T-helper 9 cell (primary cell): ENCODE measurements around the gene PFKFB3.
"Not testable (repeated sequence)": the region's sequence is repeated elsewhere in the genome, so short reads cannot be mapped to it uniquely, and the experiment has no call there.

Source experiments
- DNase-seq: peaks from one replicate; pipeline ENCODE4 v3.0.0-alpha.2; 2020

Gene PFKFB3

DNA sequence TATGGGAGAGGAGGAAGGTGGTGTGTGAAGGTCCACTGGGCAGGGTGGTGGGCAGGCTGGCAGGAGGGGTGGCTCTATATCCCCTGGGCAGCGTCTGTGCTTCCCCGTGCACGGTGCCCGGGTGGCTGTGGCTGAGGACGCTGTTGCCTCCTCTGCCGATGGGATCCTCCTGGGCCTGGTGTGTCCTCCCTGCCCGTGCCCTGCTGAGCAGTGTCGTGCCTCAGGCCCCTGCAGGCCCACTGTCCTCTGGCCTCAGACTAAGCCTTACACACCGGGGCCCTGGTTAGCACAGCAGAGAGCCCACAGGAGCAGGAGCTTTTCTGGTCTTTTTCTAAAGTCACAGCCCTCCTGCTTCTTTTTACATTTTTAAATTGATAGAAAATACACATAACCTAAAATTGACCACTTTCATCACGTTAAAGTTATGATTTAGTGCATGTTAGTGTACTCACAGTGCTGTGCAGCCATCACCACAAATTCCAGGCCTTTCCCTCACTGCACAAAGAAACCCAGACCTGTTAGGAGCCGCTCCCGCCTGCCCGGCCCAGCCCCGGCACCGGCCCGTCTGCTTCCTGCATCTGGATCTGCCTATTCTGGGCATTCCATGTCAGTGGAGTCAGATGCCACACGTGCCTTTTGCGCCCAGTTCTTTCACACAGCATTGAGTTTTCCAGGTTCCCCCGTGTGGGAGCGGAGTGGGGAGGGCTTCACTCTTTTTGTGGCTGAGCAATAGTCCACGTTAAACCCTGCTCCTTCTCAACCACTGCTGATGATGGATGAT lies 19.4 kb downstream of the PFKFB3 start:
- no peak for DNase-seq

DNA sequence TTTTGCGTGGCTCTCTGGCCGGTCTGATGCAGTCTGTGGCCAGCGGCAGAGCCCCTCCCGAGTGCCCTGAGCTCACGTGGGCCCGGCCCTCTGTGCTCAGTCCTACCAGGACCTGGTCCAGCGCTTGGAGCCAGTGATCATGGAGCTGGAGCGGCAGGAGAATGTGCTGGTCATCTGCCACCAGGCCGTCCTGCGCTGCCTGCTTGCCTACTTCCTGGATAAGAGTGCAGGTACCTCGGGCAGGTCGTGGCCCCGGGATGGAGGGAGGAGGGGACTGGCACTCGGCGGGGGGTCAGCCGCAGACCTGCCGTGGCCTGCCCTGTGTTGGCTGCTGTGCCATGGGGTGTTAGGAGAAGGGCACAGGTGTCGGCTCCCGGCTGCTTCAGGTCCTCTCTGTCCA lies 20.0 kb downstream of the PFKFB3 start:
- DNase-seq: no peak

DNA sequence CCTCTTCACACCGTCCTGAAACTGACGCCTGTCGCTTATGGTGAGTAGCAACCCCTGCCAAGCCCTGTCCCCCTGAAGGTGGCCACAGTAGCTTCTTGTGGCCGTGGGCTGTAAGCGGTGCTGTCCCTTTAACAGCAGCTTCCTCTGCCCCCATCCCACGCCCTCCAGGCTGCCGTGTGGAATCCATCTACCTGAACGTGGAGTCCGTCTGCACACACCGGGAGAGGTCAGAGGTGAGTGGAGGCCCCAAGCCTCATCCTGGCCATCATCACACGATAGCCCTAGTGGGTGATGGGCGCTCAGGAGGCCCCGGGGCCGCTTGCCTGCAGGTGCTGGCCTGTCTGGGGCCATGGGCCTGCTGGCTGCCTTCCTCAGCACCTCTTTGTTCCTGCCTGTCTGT lies 21.2 kb downstream of the PFKFB3 start:
- DNase-seq: no peak

DNA sequence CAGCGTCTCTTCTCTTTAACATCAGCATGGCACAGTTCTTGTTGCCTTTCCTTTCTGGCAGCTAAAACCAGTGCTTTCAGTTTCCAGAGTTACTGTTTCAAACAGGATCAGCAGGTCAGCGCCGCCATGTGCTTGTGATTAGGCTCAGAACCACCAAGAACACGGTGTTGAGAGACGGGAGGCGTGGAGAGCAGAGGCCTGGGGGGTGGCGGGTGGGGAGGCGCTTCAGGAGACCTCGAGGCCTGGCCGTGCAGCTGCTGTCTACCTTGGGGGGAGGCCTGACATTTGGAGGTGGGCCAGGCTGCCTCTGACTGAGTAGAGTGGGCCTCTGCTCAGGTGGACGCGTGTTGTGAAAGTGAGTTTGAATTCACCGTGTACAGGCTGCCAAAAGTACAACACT lies 22.0 kb downstream of the PFKFB3 start:
- no peak for DNase-seq

DNA sequence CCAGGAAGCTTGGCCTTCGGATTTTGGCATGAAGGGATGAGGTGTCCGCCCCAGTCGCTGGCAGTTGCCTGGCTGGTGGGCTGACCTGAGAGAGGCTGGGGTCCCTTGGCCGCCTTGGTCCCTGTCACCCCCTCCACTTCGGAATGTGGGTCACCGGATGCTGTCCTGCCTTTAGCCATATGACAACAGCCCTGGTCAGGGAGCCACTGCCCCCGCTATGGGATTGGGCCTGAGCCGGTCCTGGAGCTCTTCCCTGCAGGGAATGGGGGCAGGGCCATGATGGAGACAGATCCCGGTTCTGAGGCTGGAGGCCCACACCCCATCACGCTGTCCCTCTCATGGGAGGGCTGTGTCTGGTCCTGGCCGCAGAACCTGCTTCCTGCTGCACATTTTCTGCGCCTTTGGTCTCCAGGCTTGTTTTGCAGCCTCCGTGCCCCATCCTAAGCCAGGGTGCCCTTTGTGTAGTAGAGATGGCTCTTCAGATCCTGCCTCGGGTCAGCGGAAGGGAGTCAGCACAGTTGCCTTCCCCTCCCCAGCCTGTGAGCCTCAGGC lies 22.6 kb downstream of the PFKFB3 start:
- no peak for DNase-seq

DNA sequence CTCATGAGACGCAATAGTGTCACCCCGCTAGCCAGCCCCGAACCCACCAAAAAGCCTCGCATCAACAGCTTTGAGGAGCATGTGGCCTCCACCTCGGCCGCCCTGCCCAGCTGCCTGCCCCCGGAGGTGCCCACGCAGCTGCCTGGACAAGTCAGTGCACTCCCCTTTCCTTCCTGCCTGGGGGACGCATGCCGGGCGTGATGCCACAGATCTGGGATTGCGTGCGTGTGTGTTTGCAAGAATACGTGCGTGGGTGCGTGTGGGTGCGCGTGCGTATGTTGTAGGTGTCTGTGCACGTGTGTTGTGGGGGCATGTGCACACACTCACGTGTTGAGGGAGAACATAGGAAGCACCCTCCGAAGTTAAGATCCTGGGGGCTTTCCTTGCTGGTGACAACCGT lies 23.5 kb downstream of the PFKFB3 start:
- DNase-seq: no peak

DNA sequence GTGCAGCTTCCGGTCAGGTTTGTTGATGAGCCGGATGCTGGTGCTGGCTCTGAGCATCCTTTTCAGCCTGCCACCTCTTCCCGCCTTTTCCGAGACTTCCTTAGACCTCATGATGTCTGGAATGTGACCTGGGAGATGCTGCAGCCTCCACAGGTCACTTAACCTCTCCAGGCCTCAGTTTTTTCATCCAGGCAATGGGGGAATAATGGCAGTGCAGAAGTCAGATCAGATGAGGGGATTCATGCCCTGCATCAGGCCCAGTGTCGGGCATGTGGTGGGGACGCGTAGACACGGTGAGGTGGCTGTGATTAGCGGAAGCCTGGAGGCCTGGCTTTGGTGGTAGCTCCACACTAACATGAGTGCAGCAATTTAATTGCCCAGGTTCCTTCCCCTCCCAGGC lies 24.6 kb downstream of the PFKFB3 start:
- no peak for DNase-seq

DNA sequence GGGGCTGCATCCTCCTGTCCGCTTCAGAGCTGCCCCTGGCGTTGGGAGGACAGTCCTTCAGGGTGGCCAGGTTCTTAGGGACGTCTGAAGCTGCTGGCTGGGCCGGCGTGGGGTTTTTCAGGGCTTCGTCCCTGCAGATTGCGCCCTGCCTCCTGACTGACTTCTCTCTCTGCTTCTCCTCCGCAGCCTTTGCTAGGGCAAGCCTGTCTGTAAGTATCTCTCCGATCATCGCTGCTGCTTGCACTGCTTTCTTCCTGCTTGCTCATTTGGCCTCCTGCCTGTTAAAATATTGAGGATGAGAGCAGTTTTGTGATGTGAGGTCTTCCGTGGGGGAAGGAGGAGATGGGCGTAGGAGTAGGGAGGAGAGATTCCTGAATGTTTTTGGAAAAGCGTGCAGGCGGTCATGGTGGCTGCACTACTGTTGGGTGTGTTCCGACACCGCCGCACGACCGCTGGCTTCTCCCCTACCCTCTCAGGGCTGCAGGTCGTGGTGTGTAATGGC lies 25.3 kb downstream of the PFKFB3 start:
- no peak for DNase-seq

DNA sequence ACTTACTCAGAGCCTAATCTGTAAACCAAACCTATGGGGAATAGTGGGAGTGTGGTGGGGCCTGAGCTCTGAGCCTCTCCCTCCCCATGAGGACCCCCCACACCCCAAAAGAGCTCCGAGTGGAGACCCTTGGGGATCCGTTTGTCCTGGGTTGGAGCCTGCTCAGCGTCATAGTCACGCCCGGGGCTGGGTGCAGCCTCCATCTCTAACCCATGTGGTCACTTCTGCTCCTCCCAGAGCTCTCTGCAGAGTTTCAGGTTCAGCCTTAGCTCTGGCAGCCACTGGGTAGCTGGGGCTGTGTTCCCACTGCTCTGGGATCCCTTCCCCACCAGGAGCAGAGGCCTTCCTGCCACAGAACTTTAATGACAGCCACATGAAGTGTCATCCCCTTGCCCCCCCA lies 25.9 kb downstream of the PFKFB3 start:
- DNase-seq: no peak

DNA sequence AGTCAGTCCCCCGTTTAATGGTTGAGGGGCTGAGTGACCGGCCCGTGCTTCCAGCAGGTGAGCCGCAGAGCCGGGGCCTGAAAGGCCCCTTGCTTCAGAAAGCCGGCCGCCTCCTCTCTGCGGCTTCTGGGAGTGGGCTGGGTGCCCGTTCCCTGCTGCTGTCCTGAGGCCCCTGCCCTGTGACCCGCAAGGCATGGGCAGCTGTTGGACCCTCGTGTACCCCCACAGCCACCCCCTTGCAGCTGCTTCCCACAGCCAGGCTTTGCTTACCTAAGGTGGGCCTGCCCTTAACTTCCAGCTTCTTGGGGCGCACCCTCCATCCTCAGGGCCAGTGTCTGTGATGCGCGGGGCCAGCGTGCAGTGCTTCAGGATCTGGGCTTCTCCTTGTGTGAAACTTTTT lies 26.6 kb downstream of the PFKFB3 start:
- no peak for DNase-seq

DNA sequence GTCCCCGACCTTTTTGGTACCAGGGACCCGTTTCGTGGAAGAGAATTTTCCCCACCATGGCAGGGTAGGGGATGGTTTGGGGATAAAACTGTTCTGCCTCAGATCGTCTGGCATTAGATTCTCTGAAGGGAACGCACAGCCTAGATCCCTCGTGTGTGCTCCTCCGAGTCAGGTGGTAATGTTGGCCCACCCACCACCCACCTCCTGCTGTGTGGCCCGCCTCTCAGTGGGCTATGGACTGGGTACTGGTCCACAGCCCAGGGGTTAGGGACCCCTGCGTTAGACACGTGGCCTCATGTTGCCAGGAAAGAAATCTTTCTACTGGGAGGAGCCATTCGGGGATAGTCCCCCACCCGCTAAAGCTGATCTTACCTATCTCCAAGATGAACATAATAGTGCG lies 27.0 kb downstream of the PFKFB3 start:
- DNase-seq: no peak

DNA sequence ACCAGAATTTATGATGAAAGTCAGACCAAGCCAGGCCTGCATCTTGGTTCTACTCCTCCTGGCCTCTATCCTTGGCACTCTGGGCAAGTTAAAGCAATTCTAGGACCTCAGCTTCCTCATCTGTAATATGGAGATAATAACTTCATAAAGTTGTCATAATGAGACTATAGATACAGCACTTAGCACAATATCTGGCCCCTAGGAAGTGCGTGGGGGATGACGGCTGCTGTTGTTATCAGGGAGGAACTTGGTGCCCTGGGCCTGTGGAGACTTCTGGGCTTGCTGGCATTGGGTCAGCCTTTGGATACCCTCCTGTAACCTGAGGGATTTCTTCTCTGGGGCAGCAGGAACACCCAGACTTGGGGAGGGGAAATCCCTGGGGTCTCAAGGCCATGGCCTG lies 27.6 kb downstream of the PFKFB3 start:
- DNase-seq: no peak

DNA sequence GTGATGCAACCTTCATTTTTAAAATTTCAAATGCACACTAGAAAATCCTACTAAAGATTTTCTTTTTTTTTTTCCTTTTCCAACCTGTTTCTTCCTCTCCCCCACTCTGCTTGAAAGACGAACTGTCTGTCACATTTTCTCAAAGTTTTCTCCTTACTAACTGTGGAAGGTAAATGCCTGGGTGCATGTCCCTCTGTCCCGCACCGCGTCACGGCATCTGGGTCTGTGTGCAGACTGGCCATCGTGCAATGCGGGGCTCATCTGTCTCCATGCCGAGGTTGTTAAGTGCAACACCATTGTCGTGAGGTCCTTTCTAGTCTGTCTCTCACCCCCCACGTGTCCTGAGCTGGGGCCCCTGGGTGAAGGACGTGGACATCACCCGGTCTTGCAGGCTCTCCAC lies 28.4 kb downstream of the PFKFB3 start:
- no peak for DNase-seq

DNA sequence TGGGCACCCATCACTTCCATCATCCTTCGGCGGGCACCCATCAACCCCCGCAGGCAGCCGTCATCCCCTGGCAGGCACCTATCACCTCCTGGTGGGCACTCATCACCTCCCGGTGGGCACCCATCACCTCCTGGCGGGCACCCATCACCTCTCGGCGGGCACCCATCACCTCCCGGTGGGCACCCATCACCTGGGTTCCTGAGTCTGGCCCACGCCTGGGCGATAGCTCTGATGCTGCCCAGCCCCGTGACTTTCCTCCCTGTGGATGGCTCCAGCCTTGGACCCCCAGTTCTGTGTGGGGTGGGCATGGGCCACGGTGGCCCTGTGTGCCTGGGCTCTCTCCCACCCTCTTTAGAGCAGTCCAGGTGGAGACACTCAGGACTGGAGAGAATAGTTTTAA lies 29.0 kb downstream of the PFKFB3 start:
- no peak for DNase-seq

DNA sequence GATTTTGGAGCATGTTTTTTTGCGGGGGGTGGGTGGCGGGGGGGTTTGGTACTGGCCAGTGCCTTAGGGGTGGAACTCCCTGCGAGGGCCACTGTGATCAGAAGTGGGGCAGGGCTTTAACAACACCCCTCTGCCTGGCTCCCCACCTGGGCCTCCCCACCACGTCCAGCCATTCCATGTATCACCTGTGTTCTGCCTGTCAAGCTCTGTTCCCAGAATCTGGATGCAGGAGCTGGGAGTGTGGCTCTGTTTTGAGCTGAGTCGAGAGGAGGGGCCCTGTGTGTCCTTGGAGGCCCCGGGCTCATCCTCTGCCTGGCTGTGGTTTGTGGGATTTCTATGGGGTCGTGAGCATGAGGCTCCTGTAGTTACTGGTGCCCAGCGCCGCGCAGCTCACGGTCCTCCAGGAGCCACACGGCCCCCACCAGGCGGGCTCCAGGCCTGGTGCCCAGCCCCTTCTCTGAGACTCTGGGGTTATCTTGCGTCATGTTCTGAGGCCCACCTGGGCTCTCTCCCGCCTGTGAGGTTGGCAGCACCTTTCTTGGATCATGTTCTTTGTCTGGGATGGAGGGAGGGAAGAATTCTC lies 29.6 kb downstream of the PFKFB3 start:
- no peak for DNase-seq

DNA sequence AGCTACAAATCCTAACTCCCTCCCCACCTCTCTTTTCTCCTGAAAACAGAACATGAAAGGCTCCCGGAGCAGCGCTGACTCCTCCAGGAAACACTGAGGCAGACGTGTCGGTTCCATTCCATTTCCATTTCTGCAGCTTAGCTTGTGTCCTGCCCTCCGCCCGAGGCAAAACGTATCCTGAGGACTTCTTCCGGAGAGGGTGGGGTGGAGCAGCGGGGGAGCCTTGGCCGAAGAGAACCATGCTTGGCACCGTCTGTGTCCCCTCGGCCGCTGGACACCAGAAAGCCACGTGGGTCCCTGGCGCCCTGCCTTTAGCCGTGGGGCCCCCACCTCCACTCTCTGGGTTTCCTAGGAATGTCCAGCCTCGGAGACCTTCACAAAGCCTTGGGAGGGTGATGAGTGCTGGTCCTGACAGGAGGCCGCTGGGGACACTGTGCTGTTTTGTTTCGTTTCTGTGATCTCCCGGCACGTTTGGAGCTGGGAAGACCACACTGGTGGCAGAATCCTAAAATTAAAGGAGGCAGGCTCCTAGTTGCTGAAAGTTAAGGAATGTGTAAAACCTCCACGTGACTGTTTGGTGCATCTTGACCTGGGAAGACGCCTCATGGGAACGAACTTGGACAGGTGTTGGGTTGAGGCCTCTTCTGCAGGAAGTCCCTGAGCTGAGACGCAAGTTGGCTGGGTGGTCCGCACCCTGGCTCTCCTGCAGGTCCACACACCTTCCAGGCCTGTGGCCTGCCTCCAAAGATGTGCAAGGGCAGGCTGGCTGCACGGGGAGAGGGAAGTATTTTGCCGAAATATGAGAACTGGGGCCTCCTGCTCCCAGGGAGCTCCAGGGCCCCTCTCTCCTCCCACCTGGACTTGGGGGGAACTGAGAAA lies 30.4 kb downstream of the PFKFB3 start:
- DNase-seq: no peak

DNA sequence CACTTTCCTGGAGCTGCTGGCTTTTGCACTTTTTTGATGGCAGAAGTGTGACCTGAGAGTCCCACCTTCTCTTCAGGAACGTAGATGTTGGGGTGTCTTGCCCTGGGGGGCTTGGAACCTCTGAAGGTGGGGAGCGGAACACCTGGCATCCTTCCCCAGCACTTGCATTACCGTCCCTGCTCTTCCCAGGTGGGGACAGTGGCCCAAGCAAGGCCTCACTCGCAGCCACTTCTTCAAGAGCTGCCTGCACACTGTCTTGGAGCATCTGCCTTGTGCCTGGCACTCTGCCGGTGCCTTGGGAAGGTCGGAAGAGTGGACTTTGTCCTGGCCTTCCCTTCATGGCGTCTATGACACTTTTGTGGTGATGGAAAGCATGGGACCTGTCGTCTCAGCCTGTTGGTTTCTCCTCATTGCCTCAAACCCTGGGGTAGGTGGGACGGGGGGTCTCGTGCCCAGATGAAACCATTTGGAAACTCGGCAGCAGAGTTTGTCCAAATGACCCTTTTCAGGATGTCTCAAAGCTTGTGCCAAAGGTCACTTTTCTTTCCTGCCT lies 31.1 kb downstream of the PFKFB3 start:
- DNase-seq: no peak

DNA sequence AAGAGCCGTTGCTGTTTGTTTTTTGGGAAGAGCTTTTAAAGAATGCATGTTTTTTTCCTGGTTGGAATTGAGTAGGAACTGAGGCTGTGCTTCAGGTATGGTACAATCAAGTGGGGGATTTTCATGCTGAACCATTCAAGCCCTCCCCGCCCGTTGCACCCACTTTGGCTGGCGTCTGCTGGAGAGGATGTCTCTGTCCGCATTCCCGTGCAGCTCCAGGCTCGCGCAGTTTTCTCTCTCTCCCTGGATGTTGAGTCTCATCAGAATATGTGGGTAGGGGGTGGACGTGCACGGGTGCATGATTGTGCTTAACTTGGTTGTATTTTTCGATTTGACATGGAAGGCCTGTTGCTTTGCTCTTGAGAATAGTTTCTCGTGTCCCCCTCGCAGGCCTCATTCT lies 31.6 kb downstream of the PFKFB3 start:
- no peak for DNase-seq

DNA sequence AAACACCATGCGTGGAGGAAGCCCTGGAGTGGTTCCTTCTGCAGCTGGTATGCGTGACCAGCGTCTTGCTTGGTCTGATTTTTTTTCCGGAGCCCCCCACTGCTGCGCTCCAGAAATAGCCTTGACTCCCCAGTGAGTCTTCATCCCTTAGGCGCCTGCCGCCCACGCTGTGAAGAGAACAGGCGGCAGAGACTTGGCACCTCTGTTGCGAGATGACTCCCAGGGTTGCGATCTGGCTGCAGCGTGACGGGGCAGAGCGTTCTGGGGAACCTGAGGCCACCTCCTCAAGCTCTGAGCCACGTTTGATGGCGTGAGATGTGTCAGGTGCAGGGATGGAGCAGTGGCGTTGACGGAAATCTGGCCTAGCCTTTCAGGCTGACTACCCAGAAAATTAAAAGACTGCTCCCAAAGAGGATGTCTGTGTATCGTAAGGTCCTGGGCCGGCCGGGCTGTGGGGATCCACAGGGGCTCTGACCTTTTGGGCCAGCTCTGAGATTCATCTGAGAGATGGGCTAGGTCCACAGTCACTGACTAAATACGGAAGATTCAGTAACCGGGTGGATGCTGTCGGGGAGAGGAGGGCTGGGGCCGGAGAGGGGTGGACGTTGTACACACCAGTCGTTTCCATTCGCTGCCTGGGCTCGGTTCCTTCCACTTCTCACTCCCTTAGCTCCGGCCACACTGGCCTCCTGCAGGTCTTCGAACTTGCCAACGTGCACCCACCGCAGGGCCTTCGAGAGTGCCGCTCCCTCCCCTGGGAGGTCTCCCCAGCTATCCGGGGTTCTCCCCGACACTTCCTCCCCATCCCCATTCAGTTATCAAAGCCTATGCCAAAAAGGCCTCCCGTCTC lies 33.8 kb downstream of the PFKFB3 start:
- no peak for DNase-seq

DNA sequence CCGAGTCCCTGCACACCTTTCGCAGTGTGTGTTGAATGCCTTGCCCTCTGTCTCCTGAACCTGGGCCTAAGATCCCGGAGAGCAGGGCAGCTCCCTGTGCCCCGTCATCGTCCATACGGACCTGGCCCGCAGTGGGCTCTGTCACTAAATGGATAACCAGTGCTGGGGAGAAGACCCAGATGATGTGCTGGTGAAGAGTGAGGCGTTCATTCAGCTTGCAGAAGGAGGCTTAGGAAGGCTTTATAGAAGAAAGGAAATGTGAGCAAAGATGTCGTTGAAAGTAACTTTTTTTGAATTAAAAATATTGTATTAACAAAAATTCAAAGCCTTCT lies 34.4 kb downstream of the PFKFB3 start:
- no peak for DNase-seq

DNA sequence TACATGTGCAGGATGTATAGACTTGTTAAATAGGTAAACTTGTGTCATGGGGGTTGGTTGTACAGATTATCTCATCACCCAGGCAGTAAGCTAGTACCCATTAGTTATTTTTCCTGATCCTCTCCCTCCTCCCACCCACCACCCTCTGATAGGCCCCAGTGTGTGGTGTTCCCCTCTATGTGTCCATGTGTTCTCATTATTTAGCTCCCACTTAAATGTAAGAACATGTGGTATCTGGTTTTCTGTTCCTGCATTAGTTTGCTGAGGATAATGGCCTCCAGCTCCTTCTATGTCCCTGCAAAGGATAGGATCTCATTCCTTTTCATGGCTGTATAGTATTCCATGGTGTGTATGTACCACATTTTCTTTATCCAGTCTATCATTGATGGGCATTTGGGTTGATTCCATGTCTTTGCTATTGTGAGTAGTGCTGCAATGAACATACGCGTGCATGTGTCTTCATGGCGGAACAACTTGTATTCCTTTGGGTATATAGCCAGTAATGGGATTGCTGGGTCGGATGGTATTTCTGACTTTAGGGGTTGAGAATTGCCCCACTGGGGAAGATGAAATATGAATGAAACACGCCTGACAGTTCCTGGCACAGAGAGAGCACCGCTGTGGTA lies 36.0 kb downstream of the PFKFB3 start:
- DNase-seq: not testable (repeated sequence)
